Left ventricle myocardium inferior (tissue), 1 donor: ENCODE data around the gene NAE1. TPM values are rescaled to one million over a fixed set of nuclear protein-coding genes. Genes with fewer than 3 reads are reported as not detected.

Source experiments
- DNase-seq: peaks from one replicate; pipeline ENCODE4 v3.0.0-alpha.2; 2020
- H3K27ac ChIP-seq: fragments of 200-600 bp; replicated peaks from 2 replicates; pipeline ENCODE4 v1.8.0; 2021
- H3K27me3 ChIP-seq: fragments of 200-600 bp; 2 replicates; pipeline ENCODE4 v1.8.0; 2021; ENCODE audit warnings: low read depth
- H3K36me3 ChIP-seq: fragments of 200-600 bp; 2 replicates; pipeline ENCODE4 v1.8.0; 2021
- H3K4me1 ChIP-seq: fragments of 200-600 bp; 2 replicates; pipeline ENCODE4 v1.8.0; 2021
- H3K4me3 ChIP-seq: fragments of 200-600 bp; 2 replicates; pipeline ENCODE4 v1.8.0; 2021; ENCODE audit warnings: mild to moderate bottlenecking, moderate library complexity
- H3K9me3 ChIP-seq: fragments of 200-600 bp; replicated peaks from 2 replicates; pipeline ENCODE4 v1.8.0; 2021
- CTCF ChIP-seq: fragments of 200-600 bp; IDR thresholded peaks from 2 replicates; pipeline ENCODE4 v1.8.0; 2021; ENCODE audit warnings: antibody characterized with exemption, mild to moderate bottlenecking, borderline replicate concordance
- intact Hi-C: fragments of 100-400 bp; cut with micrococcal nuclease; formaldehyde crosslinking; loops from one replicate; pipeline ENCODE4 v1.11.0; 2022
- total RNA-seq: library from RNA; stranded (reverse); fragmentation: NEBNext Ultra II Directional; extraction: Animal tissue kit (Norgen Biotek cat#: 25700); gene quantifications from one replicate; pipeline ENCODE4 v1.2.1, GENCODE V29; 2021
- donor health status: DM: no; HTN: yes; CAD: no; lungs with severe emphysema.

NAE1 gene
- total RNA-seq, 1 donor from 2014 or later, result 28.4 TPM

GRCh38 chr16:66840883-66841282 is 10.1 kb upstream of the NAE1 start:
- intact Hi-C loops, result no loop called here
- DNase-seq, result no peak
- Histone ChIP-seq H3K4me1 (peaks cover 19% of the 10 kb centered on the region), H3K9me3 (peaks cover 8% of the 10 kb centered on the region), H3K27me3 (peaks cover 34% of the 10 kb centered on the region), H3K4me3 (no peak overlapping the region), H3K36me3 (no peaks in the 10 kb centered on the region), H3K27ac (no peak overlapping the region)
- no peak for TF ChIP-seq CTCF

- H3K36me3 ChIP-seq, result no peaks in the 10 kb centered on the region
- no peak for TF ChIP-seq CTCF
- H3K4me3 ChIP-seq, result no peak overlapping the region
- intact Hi-C loops, result no loop called here
- peaks cover 5% of the 10 kb centered on the region for H3K27me3 ChIP-seq
- peaks cover 10% of the 10 kb centered on the region for H3K4me1 ChIP-seq
- H3K9me3 ChIP-seq, result peaks cover 8% of the 10 kb centered on the region
- no peak for DNase-seq
- H3K27ac ChIP-seq, result no peak overlapping the region
Observed at GRCh38 chr16:66834746-66835145, 4.0 kb upstream of the NAE1 start.

DNA sequence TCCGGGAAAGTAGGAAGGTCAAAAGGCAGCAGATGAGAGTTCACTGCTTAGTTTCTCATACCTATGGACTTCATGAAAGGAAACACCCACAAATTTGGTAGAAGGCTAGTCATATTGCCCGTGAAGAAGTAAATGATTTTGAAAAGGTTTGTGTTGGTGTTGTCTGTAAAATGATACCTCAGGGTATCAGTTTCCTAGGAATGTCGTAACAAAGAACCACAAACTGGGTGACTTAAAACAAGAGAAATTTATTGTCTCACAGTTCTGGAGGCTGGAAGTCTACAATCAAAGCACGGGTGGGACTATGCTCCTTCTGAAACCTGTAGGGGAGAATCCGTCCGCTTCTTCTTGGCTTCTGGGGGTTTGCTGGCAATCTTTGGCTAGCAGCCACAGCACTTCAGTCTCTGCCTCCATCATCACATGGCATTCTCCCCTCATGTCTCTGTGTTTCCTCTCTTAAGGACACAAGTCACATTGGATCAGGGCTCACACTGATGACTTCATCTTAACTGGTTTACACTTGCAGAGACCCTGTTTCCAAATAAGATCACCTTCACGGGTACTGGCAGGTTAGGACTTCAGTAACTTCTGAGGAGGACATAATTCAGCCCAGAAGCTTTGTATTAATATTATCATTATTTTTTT is 2.0 kb upstream of the NAE1 start:
- Histone ChIP-seq H3K36me3 (peaks cover 3% of the 10 kb centered on the region), H3K27me3 (peaks cover 5% of the 10 kb centered on the region), H3K4me1 (peaks cover 26% of the 10 kb centered on the region), H3K9me3 (no peaks in the 10 kb centered on the region), H3K27ac (no peak overlapping the region), H3K4me3 (no peak overlapping the region)
- DNase-seq, result no peak
- TF ChIP-seq CTCF, result no peak
- intact Hi-C loops, result no loop called here

DNA sequence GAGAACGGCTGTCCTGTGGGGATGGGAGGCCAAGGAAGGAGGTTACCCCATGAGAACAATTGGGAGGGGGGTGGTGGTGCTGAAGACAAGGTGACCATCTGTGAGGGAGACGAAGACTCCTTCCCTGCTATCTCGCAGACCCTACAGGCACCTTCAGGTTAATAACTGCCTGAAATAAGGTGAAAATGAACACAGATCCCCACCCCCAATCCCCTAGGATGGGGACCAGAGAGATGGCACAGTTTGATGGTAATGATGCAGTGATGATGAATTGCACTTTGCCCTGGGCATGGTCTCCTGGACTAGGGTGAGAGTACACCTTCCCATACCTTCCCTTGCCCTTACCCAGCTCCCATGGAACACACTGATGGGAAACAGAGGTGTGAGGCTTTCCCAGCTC is 1.4 kb upstream of the NAE1 start:
- intact Hi-C loops, result no loop called here
- H3K4me3 ChIP-seq, result no peak overlapping the region
- no peak overlapping the region for H3K27ac ChIP-seq
- no peak for DNase-seq
- no peak for TF ChIP-seq CTCF
- peaks cover 3% of the 10 kb centered on the region for H3K27me3 ChIP-seq
- no peaks in the 10 kb centered on the region for H3K9me3 ChIP-seq
- peaks cover 9% of the 10 kb centered on the region for H3K36me3 ChIP-seq
- peaks cover 26% of the 10 kb centered on the region for H3K4me1 ChIP-seq

GRCh38 chr16:66824006-66824405 is 6.8 kb downstream of the NAE1 start:
- H3K27ac ChIP-seq, result no peak overlapping the region
- intact Hi-C loops, result no loop called here
- H3K36me3 ChIP-seq, result peaks cover 84% of the 10 kb centered on the region
- H3K9me3 ChIP-seq, result no peaks in the 10 kb centered on the region
- TF ChIP-seq CTCF, result no peak
- H3K4me1 ChIP-seq, result peaks cover 9% of the 10 kb centered on the region
- H3K27me3 ChIP-seq, result no peaks in the 10 kb centered on the region
- no peak for DNase-seq
- no peak overlapping the region for H3K4me3 ChIP-seq
